OCI-LY1 (cell line): ENCODE data around the gene BRD4.

Experiments used
- H2AFZ ChIP-seq: fragments of 200-600 bp; sonication (generic), shearing (Covaris generic); 2 replicates; pipeline ENCODE4 v1.6.0; 2014; ENCODE audit warnings: antibody characterized with exemption, mild to moderate bottlenecking, low read length
- H3F3A ChIP-seq: fragments of 200-600 bp; sonication (generic), shearing (Covaris generic); 2 replicates; pipeline ENCODE4 v1.6.0; 2014; ENCODE audit warnings: mild to moderate bottlenecking, antibody characterized with exemption, low read length, moderate library complexity; ENCODE audit not compliant: insufficient read depth
- H3K27ac ChIP-seq: fragments of 200-600 bp; sonication (generic); 2 replicates; pipeline ENCODE4 v1.5.1; 2014; ENCODE audit warnings: low read length, mixed run types, mild to moderate bottlenecking, low read depth; ENCODE audit not compliant: poor library complexity, severe bottlenecking
- H3K27me3 ChIP-seq: fragments of 200-600 bp; sonication (generic); 2 replicates; pipeline ENCODE4 v1.6.0; 2014; ENCODE audit warnings: antibody characterized with exemption, mild to moderate bottlenecking, low read length, moderate library complexity; ENCODE audit not compliant: insufficient read depth
- H3K36me3 ChIP-seq: fragments of 200-600 bp; sonication (generic); 2 replicates; pipeline ENCODE4 v1.6.1; 2014; ENCODE audit warnings: mild to moderate bottlenecking, antibody characterized with exemption, low read length, moderate library complexity, mixed read lengths; ENCODE audit not compliant: insufficient read depth
- H3K4me1 ChIP-seq: fragments of 200-600 bp; sonication (generic); 2 replicates; pipeline ENCODE4 v1.5.1; 2014; ENCODE audit warnings: mild to moderate bottlenecking, low read length, moderate library complexity; ENCODE audit not compliant: insufficient read depth, severe bottlenecking
- H3K4me2 ChIP-seq: fragments of 200-600 bp; sonication (generic), shearing (Covaris generic); 2 replicates; pipeline ENCODE4 v1.6.1; 2014; ENCODE audit warnings: low read length
- H3K4me3 ChIP-seq: fragments of 200-600 bp; sonication (generic); 2 replicates; pipeline ENCODE4 v1.5.1; 2014; ENCODE audit warnings: low read length, low read depth, mild to moderate bottlenecking, mixed read lengths; ENCODE audit not compliant: poor library complexity, severe bottlenecking
- H3K79me2 ChIP-seq: fragments of 200-600 bp; shearing (Covaris generic); 2 replicates; pipeline ENCODE4 v1.6.1; 2016; ENCODE audit warnings: mixed run types, low read length, mixed read lengths; ENCODE audit not compliant: insufficient read depth
- H3K9ac ChIP-seq: fragments of 200-600 bp; sonication (generic), shearing (Covaris generic); 2 replicates; pipeline ENCODE4 v1.6.1; 2014; ENCODE audit warnings: mild to moderate bottlenecking, low read length, mixed read lengths
- H3K9me2 ChIP-seq: fragments of 200-600 bp; sonication (generic), shearing (Covaris generic); 2 replicates; pipeline ENCODE4 v1.6.1; 2014; ENCODE audit warnings: low read depth, mild to moderate bottlenecking, low read length, mixed read lengths
- H3K9me3 ChIP-seq: fragments of 200-600 bp; shearing (Covaris generic); 2 replicates; pipeline ENCODE4 v1.6.1; 2014; ENCODE audit warnings: low read length, mixed read lengths
- H4K20me1 ChIP-seq: fragments of 200-600 bp; sonication (generic), shearing (Covaris generic); 2 replicates; pipeline ENCODE4 v1.6.0; 2016; ENCODE audit warnings: mild to moderate bottlenecking, low read length; ENCODE audit not compliant: insufficient read depth
- EZH2 ChIP-seq: fragments of 200-600 bp; sonication (generic), shearing (Covaris generic); IDR thresholded peaks from 2 replicates; pipeline ENCODE4 v1.8.0; 2017; ENCODE audit warnings: borderline replicate concordance, mixed run types, mild to moderate bottlenecking, antibody characterized with exemption, low read length, moderate library complexity, mixed read lengths
- TF ChIP-seq, protein P1 (sequence below): fragments of 200-600 bp; sonication (generic), shearing (Covaris generic); IDR thresholded peaks from 2 replicates; pipeline ENCODE4 v1.5.1; 2017; ENCODE audit warnings: mild to moderate bottlenecking, antibody characterized with exemption, low read length, moderate library complexity, mixed read lengths

Gene BRD4

DNA sequence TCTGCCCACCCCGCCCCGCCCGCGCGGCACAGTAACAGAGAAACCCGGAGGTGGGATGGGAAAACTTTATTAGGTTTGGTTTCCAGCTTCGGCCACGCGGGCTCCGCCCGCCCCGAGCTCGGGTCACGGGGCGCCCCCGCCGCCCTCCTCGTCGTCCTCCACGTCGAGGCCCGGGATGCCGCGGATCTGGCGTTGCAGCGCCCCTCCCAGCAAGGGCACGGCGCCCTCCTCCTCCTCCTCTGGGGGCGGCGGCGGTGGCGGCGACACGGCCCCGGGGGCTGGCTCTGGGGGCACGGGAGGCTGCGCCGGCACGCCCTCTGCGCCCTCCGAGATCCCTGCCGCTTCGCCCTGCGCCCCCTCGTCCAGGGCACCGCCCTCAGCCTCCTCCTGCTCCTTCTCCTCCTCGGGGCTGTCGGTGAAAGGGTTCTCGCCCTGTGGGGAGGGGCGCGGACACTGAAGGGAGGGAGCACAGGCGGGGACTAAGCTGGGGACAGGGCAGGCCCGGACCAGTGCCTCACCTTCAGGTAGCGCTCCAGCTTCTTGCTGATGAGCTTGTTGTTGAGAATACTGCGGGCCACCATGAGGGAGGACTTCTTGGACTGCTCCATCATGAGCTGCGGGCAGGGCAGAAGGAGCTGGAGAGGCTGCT, 47.8 kb upstream of the BRD4 start:
- H3K4me2 ChIP-seq, result peak overlapping the region; percentile 94
- H3K4me1 ChIP-seq, result peaks cover 41% of the 10 kb centered on the region
- peak overlapping the region; percentile 60 for H3K27ac ChIP-seq
- H3K9me3 ChIP-seq, result no peaks in the 10 kb centered on the region
- no peaks in the 10 kb centered on the region for H4K20me1 ChIP-seq
- H3K9me2 ChIP-seq, result no peaks in the 10 kb centered on the region
- H3F3A ChIP-seq, result peaks cover 5% of the 10 kb centered on the region; the same call in 1 of the 2 replicates
- peaks cover 38% of the 10 kb centered on the region for H3K79me2 ChIP-seq
- peak overlapping the region; percentile 76 for H3K9ac ChIP-seq
- peaks cover 20% of the 10 kb centered on the region for H3K36me3 ChIP-seq
- TF ChIP-seq, protein P1, sequence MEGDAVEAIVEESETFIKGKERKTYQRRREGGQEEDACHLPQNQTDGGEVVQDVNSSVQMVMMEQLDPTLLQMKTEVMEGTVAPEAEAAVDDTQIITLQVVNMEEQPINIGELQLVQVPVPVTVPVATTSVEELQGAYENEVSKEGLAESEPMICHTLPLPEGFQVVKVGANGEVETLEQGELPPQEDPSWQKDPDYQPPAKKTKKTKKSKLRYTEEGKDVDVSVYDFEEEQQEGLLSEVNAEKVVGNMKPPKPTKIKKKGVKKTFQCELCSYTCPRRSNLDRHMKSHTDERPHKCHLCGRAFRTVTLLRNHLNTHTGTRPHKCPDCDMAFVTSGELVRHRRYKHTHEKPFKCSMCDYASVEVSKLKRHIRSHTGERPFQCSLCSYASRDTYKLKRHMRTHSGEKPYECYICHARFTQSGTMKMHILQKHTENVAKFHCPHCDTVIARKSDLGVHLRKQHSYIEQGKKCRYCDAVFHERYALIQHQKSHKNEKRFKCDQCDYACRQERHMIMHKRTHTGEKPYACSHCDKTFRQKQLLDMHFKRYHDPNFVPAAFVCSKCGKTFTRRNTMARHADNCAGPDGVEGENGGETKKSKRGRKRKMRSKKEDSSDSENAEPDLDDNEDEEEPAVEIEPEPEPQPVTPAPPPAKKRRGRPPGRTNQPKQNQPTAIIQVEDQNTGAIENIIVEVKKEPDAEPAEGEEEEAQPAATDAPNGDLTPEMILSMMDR, result no peak
- TF ChIP-seq EZH2, result no peak
- no peaks in the 10 kb centered on the region for H3K27me3 ChIP-seq
- no peak overlapping the region for H2AFZ ChIP-seq
- peak overlapping the region; percentile 100 for H3K4me3 ChIP-seq

DNA sequence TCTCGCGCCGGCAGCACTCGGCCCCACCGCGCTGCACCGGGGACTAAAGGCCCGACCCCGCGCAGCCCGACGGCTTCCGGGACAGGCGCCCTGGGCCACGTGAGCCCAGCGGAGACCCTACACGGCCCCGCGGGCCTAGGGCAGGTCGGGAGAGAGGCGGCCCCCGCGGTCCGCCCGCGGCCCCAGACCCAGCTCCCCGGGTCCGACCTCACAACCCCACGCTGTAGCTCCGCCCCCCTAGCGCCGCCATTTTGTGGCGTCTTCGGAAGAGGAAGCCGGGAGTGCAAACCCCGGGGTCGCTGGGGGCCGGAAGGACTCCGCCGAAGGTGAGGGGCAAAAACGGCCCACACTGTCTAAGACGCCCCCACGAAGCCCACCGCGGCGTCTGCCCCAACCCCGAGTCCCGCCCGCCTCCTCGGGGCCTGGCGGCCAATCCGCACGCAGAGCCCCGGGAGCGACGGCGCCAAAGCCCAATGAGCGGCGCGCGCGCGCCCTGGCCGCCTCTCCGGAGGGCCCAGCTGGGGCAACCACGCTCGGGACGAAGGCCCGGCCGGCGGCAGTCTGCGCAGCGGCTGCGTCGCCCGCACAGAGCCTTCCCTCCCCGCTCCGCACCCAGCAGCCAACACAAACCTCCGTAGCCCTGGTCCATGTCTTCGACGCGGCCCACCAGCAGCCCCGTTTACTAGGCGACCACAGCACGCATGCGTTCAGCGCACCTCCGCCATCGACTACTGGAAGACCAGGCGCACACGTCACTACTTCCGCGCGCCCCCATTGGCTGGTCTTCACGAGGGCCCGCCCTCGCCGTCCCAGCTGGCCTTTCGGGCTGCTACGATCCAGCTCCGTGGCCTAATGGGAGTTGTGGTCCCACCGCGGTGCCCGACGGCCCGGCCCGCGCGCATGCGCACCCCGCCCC, 47.0 kb upstream of the BRD4 start, which contains the start of gene AKAP8:
TSS of gene AKAP8 (minus strand) at position 705 of the 916 bp plus-strand sequence. CDS start at position 649, 56 bp downstream.
- Histone ChIP-seq H3K9me3 (no peaks in the 10 kb centered on the region), H2AFZ (no peak within 1 kb of the TSS), H3K27me3 (no peaks in the 10 kb centered on the region), H3K4me3 (peak within 1 kb of the TSS; percentile 100), H3K27ac (peak within 1 kb of the TSS; percentile 89), H3K36me3 (peaks cover 24% of the 10 kb centered on the region), H3K9ac (peak within 1 kb of the TSS; percentile 100), H3F3A (peaks cover 5% of the 10 kb centered on the region; the same call in 1 of the 2 replicates), H3K9me2 (no peaks in the 10 kb centered on the region), H3K4me2 (peak within 1 kb of the TSS; percentile 94), H3K4me1 (peaks cover 44% of the 10 kb centered on the region), H4K20me1 (no peaks in the 10 kb centered on the region), H3K79me2 (peaks cover 45% of the 10 kb centered on the region)
- TF ChIP-seq EZH2, result no peak
- TF ChIP-seq, protein P1, result no peak

DNA sequence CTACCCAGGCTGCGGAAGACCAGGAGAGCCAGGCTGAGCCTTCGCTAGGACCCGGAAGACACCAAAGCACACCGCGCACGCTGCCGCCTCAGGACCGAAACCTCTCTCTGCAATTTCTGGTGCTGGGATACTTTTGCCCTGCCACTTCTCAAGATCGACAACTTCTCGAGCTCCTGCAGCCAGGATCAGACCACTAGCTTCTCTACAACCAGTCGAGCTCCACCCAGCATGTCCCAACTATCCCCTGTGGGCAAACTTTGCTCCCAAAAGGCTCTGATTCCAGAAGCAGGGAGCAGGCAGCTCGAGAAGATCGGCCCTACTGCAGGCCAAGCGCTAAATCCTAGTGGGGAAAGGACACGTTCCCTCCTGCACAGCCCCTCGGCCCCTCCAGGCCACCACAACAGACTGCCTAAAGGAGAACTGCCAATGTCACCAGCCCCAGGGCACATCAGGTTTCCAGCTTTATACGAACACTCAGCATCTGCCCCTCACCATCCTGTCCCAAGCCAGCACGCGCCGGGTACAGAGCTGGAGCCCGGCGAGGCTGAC, 46.3 kb upstream of the BRD4 start:
- Histone ChIP-seq H3K27ac (peak overlapping the region; percentile 89), H4K20me1 (no peaks in the 10 kb centered on the region), H3K9me3 (no peaks in the 10 kb centered on the region), H3K79me2 (peaks cover 51% of the 10 kb centered on the region), H3K4me2 (peak overlapping the region; percentile 91), H3K9me2 (no peaks in the 10 kb centered on the region), H2AFZ (no peak overlapping the region), H3K27me3 (no peaks in the 10 kb centered on the region), H3K4me3 (peak overlapping the region; percentile 100), H3K36me3 (peaks cover 29% of the 10 kb centered on the region), H3K4me1 (peaks cover 44% of the 10 kb centered on the region), H3K9ac (peak overlapping the region; percentile 100), H3F3A (peaks cover 5% of the 10 kb centered on the region; the same call in 1 of the 2 replicates)
- TF ChIP-seq, protein P1, result no peak
- TF ChIP-seq EZH2, result no peak
